GM06990 (cell line): ENCODE measurements around the gene ADAMTS13.
"Not testable (repeated sequence)": the region's sequence is repeated elsewhere in the genome, so short reads cannot be mapped to it uniquely, and the experiment has no call there.

Experiments
- DNase-seq: peaks from one replicate; pipeline ENCODE4 v3.0.0-alpha.2; 2011; ENCODE audit not compliant: insufficient read length; ENCODE audit errors: extremely low read depth
- H3K27me3 ChIP-seq: replicated peaks from 2 replicates; pipeline ENCODE4 v1.6.0; 2011; ENCODE audit warnings: low read length; ENCODE audit not compliant: control insufficient read depth, insufficient read depth
- H3K36me3 ChIP-seq: 2 replicates; pipeline ENCODE4 v1.5.1; 2011; ENCODE audit warnings: low read length; ENCODE audit not compliant: control insufficient read depth, insufficient read depth
- H3K4me3 ChIP-seq: replicated peaks from 2 replicates; pipeline ENCODE4 v1.5.1; 2011; ENCODE audit warnings: low read depth, mild to moderate bottlenecking, control low read depth, low read length
- CTCF ChIP-seq: IDR thresholded peaks from 2 replicates; pipeline ENCODE4 v1.5.1; 2011; ENCODE audit warnings: low read length, control low read depth, mild to moderate bottlenecking, inconsistent platforms; ENCODE audit not compliant: insufficient read depth, poor library complexity, severe bottlenecking

The ADAMTS13 gene

DNA sequence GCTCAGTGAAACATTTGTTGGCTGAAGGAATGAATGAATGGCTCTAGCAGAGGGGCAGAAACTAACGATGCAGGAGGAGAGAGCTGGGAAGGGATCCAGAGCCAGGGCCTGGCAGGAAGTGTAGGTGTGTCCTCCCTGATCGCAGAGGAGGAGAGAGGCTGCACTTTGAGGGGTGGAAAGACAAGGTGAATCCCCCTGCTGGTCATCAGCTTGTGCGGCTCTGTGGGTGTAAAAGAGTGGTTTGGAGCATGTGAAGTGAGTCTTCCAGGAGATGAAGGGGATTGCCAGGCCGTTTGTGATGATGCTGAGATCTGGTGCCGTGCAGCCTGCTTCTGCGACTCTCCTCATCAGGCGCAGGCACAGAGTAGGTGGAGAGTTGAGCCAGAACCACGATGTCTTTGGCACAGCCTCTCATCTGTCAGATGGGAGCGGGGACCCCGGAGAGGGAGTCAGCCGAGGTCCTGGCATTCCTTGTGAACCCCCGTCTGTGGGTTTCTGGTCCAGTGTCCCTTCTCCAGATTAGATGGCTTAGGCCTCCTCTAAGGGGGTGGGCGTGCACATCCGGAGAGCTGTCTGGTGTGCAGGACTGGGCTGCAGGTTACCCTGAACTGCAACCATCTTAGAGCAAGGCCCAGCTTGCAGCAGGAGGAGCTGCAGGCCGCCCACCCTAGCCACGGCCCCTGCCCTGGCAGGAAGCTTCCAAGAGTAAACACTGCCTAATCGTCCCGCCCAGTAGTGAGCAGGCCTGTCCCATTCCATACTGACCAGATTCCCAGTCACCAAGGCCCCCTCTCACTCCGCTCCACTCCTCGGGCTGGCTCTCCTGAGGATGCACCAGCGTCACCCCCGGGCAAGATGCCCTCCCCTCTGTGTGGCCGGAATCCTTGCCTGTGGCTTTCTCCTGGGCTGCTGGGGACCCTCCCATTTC, at the start of gene ADAMTS13:
Gene ADAMTS13 (plus strand): TSS at position 753 of the 928 bp plus-strand sequence. CDS start 77 bp downstream, at position 830.
- Histone ChIP-seq H3K27me3 (no peaks in the 10 kb centered on the region; the same call in 1 of the 2 replicates), H3K4me3 (no peak within 1 kb of the TSS), H3K36me3 (no peaks in the 10 kb centered on the region; the same call in 1 of the 2 replicates)
- peak; percentile 49 for DNase-seq
- TF ChIP-seq CTCF, result peak; percentile 28

- no peak for DNase-seq
- Histone ChIP-seq H3K36me3 (peaks cover 18% of the 10 kb centered on the region), H3K27me3 (no peaks in the 10 kb centered on the region), H3K4me3 (peak overlapping the region; percentile 79)
- no peak for TF ChIP-seq CTCF
These were observed 47.5 kb upstream of the ADAMTS13 start for GRCh38 chr9:133374612-133375115.

DNA sequence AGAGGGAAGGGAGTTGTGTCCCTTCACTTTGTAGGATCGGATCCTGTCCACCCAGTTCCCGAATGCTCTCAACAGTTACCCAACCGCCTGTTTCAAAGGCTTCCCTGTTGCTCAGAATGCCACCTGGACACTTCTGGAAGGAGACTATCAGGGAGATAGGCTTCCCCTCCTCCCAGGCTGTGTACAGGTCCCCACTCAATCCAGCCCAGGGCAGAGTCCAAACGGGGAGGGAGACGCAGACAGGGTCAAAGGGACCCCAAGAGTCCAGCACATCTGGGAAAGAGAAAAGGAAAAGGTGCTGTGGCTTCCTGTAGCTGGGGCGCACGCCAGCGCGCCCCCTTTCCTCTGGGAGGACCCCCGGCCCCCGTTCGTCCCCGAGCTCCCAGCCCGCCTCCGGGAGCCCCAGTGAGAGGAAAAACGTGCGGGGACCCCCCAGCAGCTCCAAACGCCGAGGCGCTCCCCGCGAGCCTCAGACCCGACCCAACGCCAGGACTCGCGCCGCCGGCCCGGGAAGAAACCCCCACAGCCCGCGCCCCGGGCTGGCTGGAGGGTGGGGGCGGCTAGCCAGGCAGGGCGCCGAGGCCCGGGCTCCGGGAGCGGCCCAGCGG, 46.9 kb upstream of the ADAMTS13 start:
- Histone ChIP-seq H3K27me3 (no peaks in the 10 kb centered on the region), H3K4me3 (peak overlapping the region; percentile 79), H3K36me3 (peaks cover 13% of the 10 kb centered on the region)
- peak; percentile 52 for DNase-seq
- TF ChIP-seq CTCF, result peak; percentile 14

GRCh38 chr9:133375724-133376654, 46.2 kb upstream of the ADAMTS13 start, which contains the start of the genes STKLD1 and SURF4:
TSS of gene STKLD1 (plus strand) at chr9:133376366. CDS start at chr9:133376474, 108 bp downstream.
TSS of gene SURF4 (minus strand) at chr9:133376060. CDS start at chr9:133375969, 91 bp downstream.
- TF ChIP-seq CTCF, result no peak
- peak within 1 kb of the TSS; percentile 79 for H3K4me3 ChIP-seq

GRCh38 chr9:133377280-133377679, 44.9 kb upstream of the ADAMTS13 start:
- not testable (repeated sequence) for H3K36me3 ChIP-seq, DNase-seq, H3K4me3 ChIP-seq, H3K27me3 ChIP-seq

More at GRCh38 chr9:133375724-133376654, 46.2 kb upstream of the ADAMTS13 start, which contains the start of the genes STKLD1 and SURF4:
- DNase-seq, result peak; percentile 98
- H3K36me3 ChIP-seq, result peaks cover 9% of the 10 kb centered on the region
- H3K27me3 ChIP-seq, result no peaks in the 10 kb centered on the region
